Inflammatory macrophage treated with lipopolysaccharide for 1 hour (primary cell): Measurements from ENCODE around the gene METTL26.

ENCODE experiments used
- DNase-seq, 2 donors: peaks; one replicate each; pipeline ENCODE4 v3.0.0-alpha.2; 2020 to 2022

METTL26 gene

DNA sequence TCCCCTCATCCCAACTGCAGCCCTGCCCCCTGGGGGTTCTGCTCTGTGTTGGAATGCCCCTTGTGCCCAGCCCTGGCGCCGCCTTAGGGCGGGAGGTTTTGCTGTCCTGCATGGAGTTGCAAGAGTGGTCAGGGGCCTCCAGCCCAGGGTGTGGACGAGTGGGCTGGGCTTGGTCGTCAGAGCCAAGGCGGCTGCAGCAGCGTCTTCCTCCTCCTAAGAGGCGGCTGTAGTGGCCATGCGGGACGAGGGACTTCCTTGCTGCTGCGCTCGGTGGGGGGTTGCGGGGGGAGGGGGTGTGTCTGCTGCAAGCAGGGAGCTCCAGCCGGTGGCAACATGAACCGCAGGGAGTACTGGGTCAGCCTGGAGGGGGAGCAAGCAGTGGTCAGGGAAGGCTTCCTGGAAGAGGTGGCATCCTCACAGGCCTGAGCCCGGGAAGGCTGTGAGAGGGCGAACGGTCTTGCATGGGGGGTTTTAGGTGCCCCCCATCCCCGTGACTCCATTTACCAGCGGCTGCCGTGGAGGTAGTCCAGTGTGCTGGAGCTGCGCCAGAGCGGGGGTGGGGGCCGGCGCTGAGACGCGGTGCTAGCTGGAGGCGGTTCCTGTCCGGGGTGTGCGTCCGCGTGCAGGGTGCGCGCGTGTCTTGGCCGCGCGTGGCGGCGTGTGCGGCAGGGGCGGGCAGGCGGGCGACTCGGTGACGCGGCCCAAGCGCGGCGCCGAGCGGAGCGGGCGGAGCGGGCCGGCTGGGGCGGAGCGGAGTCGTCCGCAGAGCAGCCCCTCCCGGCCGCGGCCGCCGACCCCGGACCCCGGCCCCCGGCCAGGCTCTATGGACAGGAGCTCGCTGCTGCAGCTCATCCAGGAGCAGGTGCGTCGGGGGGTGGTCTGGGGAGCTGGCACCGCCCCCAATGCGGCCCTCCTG lies 39.1 kb upstream of the METTL26 start, which contains the start of gene RHBDL1:
RHBDL1 (plus strand) TSS at position 704 of the 916 bp plus-strand sequence; CDS start at position 824, 120 bp downstream.
- no peak for DNase-seq

DNA sequence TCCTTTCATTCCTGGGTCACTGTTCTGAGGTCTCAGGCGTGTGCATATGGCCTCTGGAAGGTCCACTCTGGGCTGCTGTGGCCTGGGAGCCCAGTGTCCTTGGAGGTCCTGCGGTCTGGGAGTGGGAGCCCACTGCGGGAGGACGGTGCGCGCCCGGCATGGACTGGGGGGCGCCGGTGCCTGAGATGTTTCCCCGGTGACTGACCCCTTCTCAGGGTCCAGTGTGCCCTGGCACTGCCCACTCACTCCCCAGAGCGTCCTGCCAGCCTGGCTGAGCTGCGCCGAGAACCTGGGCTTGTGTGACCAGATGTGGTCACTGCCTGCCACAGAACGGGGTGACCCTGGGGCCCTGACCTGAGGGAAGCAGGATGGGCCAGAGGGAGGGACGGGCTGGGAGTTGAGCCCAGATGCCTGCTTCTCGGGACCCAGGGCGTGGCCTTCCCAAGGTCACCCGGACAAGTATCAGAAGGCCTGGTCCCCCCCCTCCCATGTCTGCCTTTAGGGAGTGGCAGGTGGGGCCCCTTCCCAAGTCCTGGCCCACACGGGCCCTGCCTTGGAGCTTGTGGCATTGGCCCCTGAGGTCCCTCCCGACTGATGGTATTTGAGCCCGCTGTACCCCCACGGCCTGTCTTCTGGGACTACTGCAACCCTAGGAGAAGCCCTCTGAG lies 38.2 kb upstream of the METTL26 start:
- DNase-seq, result no peak

DNA sequence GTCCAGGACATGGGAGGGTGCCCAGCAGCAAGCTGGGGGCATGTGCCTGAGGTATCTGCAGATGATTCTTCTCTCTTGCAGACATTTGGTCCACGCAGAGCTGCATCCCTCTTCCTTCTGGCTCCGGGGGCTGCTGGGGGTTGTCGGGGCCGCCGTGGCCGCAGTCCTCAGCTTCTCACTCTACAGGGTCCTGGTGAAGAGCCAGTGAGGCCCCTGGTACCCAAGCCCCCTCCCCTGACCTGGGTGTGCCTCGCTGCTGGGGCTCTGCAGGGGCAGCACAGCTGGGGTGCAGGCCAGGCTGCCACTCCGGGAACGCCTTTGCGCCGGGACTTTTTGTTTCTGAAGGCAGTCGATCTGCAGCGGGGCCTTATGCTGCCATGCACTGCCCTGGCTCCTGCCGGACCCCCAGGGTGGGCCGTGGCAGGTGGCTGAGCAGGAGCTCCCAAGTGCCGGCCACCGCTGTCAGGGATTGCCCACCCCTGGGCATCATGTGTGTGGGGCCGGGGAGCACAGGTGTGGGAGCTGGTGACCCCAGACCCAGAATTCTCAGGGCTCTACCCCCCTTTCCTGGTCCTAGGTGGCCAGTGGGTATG lies 37.4 kb upstream of the METTL26 start:
- no peak for DNase-seq

DNA sequence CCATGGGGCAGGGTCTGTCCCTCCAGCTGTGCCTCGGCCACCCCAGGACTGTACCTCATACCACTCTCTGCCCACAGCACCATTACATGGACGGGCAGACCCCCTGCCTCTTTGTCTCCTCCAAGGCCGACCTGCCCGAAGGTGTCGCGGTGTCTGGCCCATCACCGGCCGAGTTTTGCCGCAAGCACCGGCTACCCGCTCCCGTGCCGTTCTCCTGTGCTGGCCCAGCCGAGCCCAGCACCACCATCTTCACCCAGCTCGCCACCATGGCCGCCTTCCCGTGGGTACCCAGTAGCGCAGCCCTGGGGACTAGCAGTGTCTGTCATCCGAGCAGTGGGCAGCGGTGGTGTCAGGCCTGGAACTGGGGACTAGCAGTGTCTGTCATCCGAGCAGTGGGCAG lies 36.7 kb upstream of the METTL26 start:
- no peak for DNase-seq

DNA sequence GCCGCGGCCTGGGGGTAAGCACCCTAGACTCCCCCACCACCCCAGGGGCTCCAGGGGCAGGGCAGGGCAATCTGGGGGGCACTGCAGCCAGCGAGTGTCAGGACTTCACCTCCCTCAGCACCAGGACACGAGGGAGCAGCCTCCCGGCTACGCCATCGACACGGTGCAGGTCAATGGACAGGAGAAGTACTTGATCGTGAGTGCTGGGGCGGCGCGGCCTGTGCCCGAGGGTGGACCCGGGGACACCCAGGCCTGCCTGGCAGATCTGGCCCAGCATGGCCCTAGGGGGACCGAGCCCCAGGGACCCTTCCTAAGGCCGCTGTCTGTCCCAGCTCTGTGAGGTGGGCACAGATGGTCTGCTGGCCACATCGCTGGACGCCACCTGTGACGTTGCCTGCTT lies 36.3 kb upstream of the METTL26 start:
- no peak for DNase-seq

DNA sequence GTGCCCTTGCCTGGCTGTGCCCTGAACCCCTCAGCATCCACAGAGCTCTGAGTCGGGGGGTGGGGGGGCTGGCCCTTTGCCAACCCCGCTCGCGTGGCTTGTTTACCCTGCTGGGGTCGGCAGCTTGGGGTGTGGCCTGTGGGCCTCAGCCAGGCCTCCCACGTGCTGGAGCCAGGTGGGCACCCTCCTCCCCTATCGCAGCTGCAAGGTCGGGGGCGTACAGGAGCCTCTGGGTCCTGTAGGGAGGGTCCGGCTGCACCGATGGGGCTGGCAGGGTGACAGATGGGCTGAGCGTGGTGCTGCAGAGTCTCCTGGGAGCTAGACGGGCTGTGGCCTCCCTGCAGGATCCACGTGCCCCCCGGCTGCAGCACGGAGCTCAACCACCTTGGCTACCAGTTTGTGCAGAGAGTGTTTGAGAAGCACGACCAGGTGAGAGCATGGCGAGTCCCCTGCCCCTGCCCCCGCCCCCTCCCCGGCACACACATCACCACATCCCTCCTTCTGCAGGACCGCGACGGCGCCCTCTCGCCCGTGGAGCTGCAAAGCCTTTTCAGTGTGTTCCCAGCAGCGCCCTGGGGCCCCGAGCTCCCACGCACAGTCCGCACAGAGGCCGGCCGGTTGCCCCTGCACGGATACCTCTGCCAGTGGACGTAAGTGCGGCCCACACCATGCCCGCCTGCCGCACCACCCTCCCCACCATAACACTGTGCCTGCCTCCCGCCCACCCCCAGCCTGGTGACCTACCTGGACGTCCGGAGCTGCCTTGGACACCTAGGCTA lies 35.4 kb upstream of the METTL26 start:
- no peak for DNase-seq

DNA sequence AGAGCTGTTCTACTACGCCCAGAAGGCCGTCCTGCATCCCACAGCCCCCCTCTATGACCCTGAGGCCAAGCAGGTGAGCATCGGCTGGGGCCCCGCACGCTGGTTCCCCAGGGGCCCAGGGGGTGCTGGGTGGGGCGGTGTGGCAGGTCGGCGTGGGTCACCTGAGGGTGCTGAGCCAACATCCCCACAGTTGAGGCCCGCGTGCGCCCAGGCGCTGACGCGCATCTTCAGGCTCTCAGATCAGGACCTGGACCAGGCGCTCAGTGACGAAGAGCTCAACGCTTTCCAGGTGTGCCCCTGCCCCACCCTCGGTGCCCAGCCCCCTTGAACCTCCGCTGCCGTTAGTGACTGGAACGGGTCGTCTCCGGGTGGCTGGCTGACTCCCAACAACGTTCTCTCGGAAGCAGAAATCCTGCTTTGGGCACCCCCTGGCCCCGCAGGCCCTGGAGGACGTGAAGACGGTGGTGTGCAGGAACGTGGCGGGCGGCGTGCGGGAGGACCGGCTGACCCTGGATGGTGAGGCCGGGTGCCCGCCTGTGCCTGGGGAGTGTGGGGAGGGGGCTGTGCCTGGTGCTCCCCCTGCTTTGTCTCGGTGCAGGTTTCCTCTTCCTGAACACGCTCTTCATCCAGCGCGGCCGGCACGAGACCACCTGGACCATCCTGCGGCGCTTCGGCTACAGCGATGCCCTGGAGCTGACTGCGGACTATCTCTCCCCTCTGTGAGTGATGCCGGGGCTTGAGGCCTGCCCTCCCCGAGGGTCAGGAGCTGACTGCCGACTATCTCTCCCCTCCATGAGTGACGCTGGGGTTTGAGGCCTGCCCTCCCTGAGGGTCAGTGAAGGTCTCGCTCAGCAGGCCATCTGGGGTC lies 34.6 kb upstream of the METTL26 start:
- no peak for DNase-seq

DNA sequence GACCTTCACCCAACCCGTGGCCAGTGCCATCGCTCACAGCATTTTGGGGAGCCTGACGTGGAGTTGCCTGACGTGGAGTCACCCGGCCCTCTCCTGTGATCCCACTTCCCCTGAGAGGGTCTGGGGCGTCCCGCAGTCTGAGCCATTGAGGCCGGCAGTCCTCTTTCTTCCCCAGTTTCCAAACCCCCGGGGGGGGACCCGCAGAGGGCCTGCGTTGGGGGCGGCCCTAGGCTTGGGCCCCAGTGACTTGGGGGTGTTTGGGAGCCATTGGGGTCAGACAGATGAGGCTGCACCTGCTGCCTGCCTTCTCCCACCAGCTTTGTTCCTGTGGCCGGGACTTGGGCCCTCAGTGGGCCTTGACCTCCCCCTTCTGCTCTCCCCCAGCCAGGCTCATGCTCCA lies 33.6 kb upstream of the METTL26 start:
- no peak for DNase-seq

DNA sequence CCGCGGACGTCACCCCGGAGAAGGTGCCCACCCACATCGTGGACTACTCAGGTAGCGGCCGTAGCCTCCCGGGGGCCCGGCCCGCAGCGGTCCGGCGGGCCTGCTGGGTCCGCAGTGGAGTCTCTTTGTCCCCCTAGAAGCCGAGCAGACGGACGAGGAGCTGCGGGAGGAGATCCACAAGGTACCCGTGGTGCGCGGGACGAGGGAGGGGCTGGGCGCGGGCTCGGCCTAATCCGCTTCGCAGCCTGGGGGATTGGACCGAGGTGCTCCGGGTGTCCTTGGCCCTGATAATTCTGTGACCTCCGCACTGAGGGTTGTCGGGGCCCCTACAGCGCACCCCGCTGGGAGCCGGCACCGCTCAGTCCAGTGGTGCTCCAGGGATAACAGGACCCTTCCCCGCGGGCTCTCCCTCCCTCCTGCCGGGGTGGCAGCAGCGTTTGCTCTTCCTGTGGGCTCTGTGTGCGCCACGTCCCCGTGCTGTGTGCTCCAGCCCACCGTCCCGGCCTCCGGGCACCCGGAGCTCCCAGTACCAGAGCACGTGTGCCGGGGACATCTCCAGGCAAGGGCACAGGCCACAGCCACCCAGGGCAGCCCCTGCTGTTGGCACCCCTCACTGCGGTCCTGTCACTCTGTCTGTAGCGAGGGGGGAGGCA lies 32.5 kb upstream of the METTL26 start:
- no peak for DNase-seq

DNA sequence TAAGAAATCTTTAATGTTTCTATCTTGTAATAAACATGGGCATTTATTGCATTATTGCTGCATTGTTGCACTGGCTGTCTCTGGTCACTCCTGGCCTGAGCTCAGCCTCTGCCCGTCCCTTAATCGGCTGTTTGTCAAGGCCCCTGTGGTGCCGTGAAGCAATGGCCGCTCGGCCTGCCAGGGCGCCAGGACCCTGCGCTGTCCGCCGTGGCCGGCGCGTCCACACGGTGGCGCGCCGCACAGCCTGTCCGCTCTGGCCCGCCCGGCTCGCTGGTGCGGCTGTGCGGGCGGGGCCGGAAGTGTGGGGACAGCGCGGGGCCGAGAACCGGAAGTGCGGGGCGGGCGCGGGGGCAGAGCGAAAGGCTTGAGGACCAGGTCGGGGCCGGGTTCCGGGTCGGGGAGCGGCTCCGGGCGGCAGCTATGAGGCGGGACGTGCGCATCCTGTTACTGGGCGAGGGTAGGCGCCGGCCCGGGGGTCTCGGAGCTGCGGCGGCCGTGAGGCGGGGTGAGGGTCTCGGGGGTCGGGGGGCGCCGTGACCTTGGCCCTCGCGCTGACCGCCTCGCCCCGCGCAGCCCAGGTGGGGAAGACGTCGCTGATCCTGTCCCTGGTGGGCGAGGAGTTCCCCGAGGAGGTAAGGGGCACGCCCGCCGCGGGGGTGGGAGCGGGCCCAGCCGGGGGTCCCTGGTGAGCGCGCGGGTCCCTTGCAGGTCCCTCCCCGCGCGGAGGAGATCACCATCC lies 31.8 kb upstream of the METTL26 start, which contains the start of gene RHOT2:
RHOT2 (plus strand) TSS at position 353 of the 739 bp plus-strand sequence; CDS start at position 421, 68 bp downstream.
- peak; percentile 90 to 96 for DNase-seq

DNA sequence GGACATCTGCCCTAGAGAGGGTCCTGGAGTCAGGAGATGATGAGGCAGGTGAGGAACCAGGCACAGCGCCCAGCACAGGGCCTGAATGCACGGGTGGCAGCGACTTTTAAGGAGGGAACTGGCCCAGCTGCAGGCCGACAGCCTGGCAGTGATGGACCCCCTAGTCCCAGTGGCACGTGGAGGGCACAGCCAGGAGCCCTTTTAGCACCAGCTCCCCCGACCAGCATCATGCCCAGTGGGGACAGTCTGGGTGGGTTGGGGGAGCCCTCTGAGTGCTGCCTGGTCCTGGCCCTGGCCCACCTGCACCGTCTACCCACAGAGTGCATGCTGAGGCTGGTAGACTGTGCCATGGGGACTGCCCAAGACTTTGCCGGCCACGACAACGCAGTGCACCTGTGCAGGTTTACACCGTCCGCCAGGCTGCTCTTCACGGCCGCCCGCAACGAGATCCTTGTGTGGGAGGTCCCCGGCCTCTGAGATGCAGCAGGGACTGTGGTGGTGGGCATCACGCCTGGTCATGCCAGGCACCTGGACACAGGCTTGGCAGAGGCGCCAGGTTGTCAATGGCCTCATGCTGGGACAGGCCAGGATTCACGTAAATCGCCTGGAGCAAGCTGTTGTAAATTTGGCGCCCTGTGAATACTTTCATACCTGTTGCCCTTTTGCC lies 31.1 kb upstream of the METTL26 start:
- no peak for DNase-seq

DNA sequence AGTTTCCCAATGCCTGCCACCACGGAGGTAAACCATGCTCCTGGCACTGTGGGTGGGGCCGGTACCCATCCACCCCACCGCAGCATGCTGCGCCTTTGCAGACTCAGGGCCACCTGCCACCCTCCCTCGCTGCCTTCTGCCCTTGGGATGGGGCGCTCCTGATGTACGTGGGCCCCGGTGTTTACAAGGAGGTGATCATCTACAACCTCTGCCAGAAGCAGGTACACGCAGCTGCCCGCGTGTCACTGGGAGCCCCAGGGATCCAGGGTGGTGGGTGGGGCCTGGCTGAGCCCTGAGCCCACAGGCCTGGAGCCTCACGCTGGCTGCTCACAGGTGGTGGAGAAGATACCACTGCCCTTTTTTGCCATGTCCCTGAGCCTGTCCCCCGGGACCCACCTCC lies 30.5 kb upstream of the METTL26 start:
- DNase-seq, result no peak

DNA sequence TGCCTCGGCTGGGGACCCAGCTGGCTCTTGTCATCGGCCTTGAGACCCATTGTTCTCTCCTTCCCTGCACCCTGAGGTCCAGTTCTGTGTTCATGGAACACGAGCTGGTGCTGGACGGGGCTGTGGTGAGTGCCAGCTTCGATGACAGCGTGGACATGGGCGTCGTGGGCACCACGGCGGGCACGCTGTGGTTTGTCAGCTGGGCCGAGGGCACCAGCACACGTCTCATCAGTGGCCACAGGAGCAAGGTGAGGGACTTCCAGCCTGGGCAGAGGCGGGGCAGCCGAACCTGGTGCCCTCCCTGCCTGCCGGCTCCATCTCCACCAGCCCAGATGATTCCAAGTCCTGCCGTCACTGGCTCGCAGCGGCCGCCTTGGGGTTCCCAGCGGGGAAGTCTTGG lies 26.5 kb upstream of the METTL26 start:
- DNase-seq, result no peak

DNA sequence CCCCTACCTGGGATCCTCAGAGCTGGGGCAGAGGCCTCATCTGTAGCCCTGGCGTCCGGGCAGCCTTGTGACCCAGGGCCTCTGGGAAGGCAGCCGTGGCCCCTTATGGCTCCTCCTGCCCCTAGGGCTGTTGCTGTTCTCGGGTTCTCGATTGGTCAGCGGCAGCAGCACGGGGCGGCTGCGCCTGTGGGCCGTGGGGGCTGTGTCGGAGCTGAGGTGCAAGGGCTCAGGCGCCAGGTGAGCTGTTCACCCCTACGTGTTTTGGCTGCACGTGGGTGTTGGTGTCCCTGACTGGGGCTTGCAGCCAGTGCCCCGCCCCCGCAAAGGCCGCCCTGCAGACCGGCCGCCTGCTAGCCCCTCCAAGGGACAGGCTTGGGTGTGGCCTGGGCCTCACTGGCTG lies 26.0 kb upstream of the METTL26 start:
- no peak for DNase-seq

DNA sequence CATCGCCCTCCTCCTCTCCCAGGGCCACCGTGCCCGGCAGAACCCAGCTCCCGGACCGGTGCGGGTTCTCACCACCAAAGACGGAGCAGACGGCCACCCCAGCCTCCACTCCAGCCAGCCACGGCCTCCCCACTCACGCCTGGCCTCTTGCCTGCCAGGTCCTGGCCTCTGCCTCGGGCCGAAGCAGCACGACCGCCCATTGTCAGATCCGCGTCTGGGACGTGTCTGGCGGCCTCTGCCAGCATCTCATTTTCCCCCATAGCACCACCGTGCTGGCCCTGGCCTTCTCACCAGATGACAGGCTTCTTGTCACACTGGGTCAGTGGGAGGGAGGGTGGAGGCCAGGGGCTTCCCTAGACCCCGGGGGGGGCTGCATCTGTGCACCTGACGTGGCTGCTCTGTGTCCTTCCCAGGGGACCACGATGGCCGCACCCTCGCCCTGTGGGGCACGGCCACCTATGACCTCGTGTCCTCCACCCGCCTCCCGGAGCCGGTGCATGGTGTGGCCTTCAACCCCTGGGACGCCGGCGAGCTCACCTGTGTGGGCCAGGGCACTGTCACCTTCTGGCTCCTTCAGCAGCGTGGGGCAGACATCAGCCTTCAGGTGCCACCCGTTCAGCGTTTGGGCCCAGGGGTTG lies 25.2 kb upstream of the METTL26 start:
- DNase-seq, result no peak

DNA sequence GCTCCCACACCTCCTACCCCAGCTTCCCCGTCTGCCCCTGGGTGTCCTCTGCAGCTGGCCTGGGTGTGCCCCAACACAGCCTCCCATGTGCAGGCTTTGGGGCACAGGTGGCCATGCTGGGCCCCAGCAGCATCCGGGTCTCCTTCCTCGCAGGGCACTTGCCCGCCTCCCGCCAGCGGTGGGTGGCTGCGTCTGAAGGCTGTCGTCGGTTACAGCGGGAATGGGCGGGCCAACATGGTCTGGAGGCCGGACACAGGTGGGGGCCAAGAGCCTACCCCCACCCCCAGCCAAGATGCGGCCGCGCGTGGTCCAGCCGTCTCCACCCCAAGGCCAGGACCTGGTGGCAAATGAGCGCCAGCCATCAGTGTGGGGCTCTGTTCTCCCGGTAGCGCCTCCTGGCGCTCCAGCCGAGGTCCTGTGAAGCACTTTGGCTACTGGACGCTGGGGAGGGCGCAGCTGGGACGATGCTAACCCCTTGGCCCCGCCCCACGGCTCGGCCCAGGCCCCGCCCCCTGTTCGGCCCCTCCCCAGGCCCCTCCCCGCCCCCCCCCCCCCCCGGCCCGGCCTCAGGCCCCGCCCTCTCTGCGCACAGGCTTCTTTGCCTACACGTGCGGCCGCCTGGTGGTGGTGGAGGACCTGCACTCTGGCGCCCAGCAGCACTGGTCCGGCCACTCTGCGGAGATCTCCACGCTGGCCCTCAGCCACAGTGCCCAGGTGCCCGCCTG lies 24.5 kb upstream of the METTL26 start:
- peak; percentile 82 to 85 for DNase-seq

DNA sequence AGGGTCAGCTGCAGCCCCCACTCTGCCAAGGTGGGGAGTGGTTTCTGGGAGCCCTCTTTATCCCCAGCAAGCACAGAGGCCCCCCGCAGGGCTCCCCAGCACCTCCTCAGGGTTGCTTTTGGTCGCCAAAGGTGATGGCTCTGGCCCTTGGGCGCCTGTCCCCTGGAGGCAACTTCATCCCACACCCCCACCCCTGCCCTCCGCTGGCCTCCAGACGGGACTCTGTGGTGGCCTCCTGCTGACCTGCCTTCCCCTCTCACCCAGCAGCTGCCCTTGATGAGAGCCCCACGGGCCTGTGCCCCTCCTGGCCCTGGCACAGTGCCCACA lies 24.0 kb upstream of the METTL26 start:
- DNase-seq, result no peak

DNA sequence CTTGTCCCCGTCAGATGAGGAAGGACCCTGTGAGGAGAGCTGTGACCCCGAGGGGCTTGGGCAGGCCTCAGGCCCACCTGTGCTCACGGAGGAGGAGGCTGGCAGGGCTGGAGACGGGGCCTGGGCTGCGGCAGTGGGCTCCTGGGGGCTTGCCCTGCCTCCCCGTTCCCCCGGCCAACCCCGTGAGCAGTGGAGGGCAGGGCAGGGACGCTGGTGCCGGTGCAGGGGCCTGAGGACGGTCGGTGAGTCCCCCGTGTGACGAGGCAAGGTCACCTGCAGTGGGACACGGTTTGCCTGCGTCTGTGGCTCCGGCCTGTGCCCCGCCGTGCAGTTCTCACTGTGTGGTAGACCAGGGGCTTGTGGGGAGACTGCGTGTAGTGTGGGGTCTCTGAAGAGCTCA lies 23.5 kb upstream of the METTL26 start:
- no peak for DNase-seq
